ENCODE data around the gene ACAD10.

DNA sequence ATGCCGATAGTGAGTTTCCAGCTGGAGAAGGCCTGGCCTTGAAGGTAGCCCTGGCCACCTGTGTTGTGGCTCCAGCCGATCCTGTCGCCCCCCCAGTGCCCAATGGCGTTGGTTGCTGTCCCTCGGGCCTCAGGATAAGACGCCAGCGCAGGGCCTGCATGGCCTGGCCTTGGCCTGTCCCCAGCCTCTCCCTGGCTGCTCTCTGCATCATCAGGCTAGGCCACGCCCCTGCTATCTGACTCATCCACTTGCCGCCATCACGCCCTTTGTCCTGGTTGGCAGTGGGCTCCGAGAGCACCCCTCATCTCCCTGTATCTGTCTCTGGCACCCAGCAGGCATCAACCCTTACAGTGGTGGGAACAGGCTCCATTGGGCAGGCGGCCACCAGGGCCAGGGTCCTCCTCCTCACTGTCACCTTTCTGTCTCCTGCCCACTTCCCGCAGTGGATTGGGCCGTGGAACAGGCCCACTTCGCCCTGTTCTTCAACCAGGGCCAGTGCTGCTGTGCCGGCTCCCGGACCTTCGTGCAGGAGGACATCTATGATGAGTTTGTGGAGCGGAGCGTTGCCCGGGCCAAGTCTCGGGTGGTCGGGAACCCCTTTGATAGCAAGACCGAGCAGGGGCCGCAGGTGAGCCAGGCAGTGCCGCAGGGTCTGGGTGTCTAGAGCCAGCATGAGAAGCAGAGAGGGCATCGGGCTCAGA is 106.5 kb downstream of the ACAD10 start:
- TF ChIP-seq, protein P1, sequence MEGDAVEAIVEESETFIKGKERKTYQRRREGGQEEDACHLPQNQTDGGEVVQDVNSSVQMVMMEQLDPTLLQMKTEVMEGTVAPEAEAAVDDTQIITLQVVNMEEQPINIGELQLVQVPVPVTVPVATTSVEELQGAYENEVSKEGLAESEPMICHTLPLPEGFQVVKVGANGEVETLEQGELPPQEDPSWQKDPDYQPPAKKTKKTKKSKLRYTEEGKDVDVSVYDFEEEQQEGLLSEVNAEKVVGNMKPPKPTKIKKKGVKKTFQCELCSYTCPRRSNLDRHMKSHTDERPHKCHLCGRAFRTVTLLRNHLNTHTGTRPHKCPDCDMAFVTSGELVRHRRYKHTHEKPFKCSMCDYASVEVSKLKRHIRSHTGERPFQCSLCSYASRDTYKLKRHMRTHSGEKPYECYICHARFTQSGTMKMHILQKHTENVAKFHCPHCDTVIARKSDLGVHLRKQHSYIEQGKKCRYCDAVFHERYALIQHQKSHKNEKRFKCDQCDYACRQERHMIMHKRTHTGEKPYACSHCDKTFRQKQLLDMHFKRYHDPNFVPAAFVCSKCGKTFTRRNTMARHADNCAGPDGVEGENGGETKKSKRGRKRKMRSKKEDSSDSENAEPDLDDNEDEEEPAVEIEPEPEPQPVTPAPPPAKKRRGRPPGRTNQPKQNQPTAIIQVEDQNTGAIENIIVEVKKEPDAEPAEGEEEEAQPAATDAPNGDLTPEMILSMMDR (conservative IDR thresholded peaks at IDR 0.05 in 1 of 2, IDR thresholded peaks at IDR 0.05 in 1 of 2; ENCODE audit: extremely low read depth in 1 of 2, insufficient read depth in 1 of 2, low read depth in 1 of 2, low read length in 2 of 2) = no peak
- no peak for TF ChIP-seq EZH2 (IDR thresholded peaks at IDR 0.05; ENCODE audit: borderline replicate concordance, low read length)

All from mammary epithelial cell (primary cell).